HepG2 (cell line): Measurements from ENCODE around the gene KCNJ14. TPM values are rescaled to one million over a fixed set of nuclear protein-coding genes. Genes with fewer than 3 reads are reported as not detected.
A peak's percentile ranks its signal among the peaks of the same experiment; 100 is the strongest.

ENCODE experiments used
- CHD4 ChIP-seq: fragments of 200-600 bp; sonication (generic); IDR thresholded peaks from 2 replicates; pipeline ENCODE4 v1.7.0; 2017; ENCODE audit warnings: mild to moderate bottlenecking, low read length, borderline replicate concordance
- EED ChIP-seq: sonication (generic); formaldehyde crosslinking; IDR thresholded peaks from 2 replicates; pipeline ENCODE4 v1.5.0; 2020; ENCODE audit warnings: mild to moderate bottlenecking, missing genetic modification reagents
- EP300 ChIP-seq, 3 experiments: sonication (generic) in 1 of 3; formaldehyde crosslinking in 1 of 3; IDR thresholded peaks; 2 replicates each; pipeline versions ENCODE4 v1.5.1 to v1.6.1; 2011 to 2020; ENCODE audit warnings: low read depth in 2 of 3, low read length in 2 of 3, borderline replicate concordance in 1 of 3, improper control_type of control experiment in 1 of 3, mild to moderate bottlenecking in 1 of 3, missing genetic modification reagents in 1 of 3, moderate library complexity in 1 of 3
- FOXM1 ChIP-seq: sonication (generic); formaldehyde crosslinking; IDR thresholded peaks from 2 replicates; pipeline ENCODE4 v1.5.0; 2020; ENCODE audit warnings: missing genetic modification reagents
- IRX3 ChIP-seq: sonication (generic); formaldehyde crosslinking; IDR thresholded peaks from 2 replicates; pipeline ENCODE4 v1.8.1; 2023; ENCODE audit warnings: mild to moderate bottlenecking, low read depth, missing genetic modification reagents, borderline replicate concordance
- LCORL ChIP-seq, 2 experiments: fragments of 450-650 bp in 1 of 2; sonication (generic) in 1 of 2; formaldehyde crosslinking in 1 of 2; IDR thresholded peaks; 2 replicates each; pipeline versions ENCODE4 v1.5.0 to v1.6.1; 2017 to 2020; ENCODE audit warnings: antibody characterized with exemption in 1 of 2, missing genetic modification reagents in 1 of 2
- NFATC3 ChIP-seq: sonication (generic); formaldehyde crosslinking; IDR thresholded peaks from 2 replicates; pipeline ENCODE4 v1.5.1; 2020; ENCODE audit warnings: mild to moderate bottlenecking, missing genetic modification reagents
- RXRA ChIP-seq: sonication (generic); formaldehyde crosslinking; IDR thresholded peaks from 2 replicates; pipeline ENCODE4 v1.5.1; 2020; ENCODE audit warnings: missing genetic modification reagents
- SOX5 ChIP-seq: IDR thresholded peaks from 2 replicates; pipeline ENCODE4 v1.6.1; 2016; ENCODE audit warnings: borderline replicate concordance
- ZFP82 ChIP-seq: sonication (generic); formaldehyde crosslinking; IDR thresholded peaks from 2 replicates; pipeline ENCODE4 v1.5.1; 2020; ENCODE audit warnings: mild to moderate bottlenecking, missing genetic modification reagents, borderline replicate concordance
- ZHX2 ChIP-seq, 2 experiments: sonication (generic) in 1 of 2; formaldehyde crosslinking in 1 of 2; IDR thresholded peaks; 2 replicates each; pipeline versions ENCODE4 v1.6.1 to v1.9.0; 2014 to 2022; ENCODE audit warnings: antibody characterized with exemption in 1 of 2, borderline replicate concordance in 1 of 2, inconsistent platforms in 1 of 2, low read depth in 1 of 2, missing genetic modification reagents in 1 of 2
- ZNF367 ChIP-seq: sonication (generic); formaldehyde crosslinking; IDR thresholded peaks from 2 replicates; pipeline ENCODE4 v1.4.0; 2020; ENCODE audit warnings: missing genetic modification reagents, borderline replicate concordance
- ZNF430 ChIP-seq: sonication (generic); formaldehyde crosslinking; IDR thresholded peaks from 2 replicates; pipeline ENCODE4 v1.9.0; 2021; ENCODE audit warnings: mild to moderate bottlenecking, missing genetic modification reagents
- ZNF678 ChIP-seq: sonication (generic); formaldehyde crosslinking; IDR thresholded peaks from 2 replicates; pipeline ENCODE4 v1.4.0; 2020; ENCODE audit warnings: mild to moderate bottlenecking, missing genetic modification reagents
- ZNF720 ChIP-seq: sonication (generic); formaldehyde crosslinking; IDR thresholded peaks from 2 replicates; pipeline ENCODE4 v1.4.0; 2020; ENCODE audit warnings: missing genetic modification reagents
- polyA plus RNA-seq, 8 experiments: library from polyadenylated mRNA; depleted of rRNA in 3 of 8; stranded (reverse) in 7 of 8; unstranded in 1 of 8; fragments of >200 nt; fragmentation: Illumina TruSeq in 4 of 8; extraction: Trizol in 4 of 8; gene quantifications; 2 replicates each; pipeline versions ENCODE4 v1.2.1 to v1.2.3, GENCODE V29; 2011 to 2016; ENCODE audit warnings: low read depth in 4 of 8, missing spikeins in 1 of 8, mixed read lengths in 1 of 8; ENCODE audit not compliant: insufficient read depth in 1 of 8
- total RNA-seq, 5 experiments: library from RNA; depleted of rRNA; stranded (reverse); fragments of >200 nt; fragmentation: Illumina TruSeq; extraction: Trizol; gene quantifications; 2 replicates each; pipeline ENCODE4 v1.2.3, GENCODE V29; 2016; ENCODE audit warnings: low read depth in 1 of 5
- TF ChIP-seq, protein P1 (sequence below): sonication (generic); formaldehyde crosslinking; IDR thresholded peaks from 2 replicates; pipeline ENCODE4 v1.5.1; 2020; ENCODE audit warnings: mild to moderate bottlenecking, missing genetic modification reagents, moderate library complexity
- TF ChIP-seq, protein P2 (sequence below): sonication (generic); formaldehyde crosslinking; IDR thresholded peaks from 2 replicates; pipeline ENCODE4 v1.4.0; 2020; ENCODE audit warnings: missing genetic modification reagents

Gene KCNJ14
- total and polyA plus RNA-seq, 2 of the 13 experiments (the other 11 are each of a cell fraction or from before 2014, with no cell fraction given) = 0.20 to 0.51 TPM

- no peak for TF ChIP-seq EP300 (IDR thresholded peaks at IDR 0.05; ENCODE audit: low read depth in 2 of 2, low read length in 2 of 2)
- no peak for TF ChIP-seq EP300 (CRISPR knock-in tag; IDR thresholded peaks at IDR 0.05; ENCODE audit: borderline replicate concordance)
- no peak for TF ChIP-seq ZNF720
- no peak for TF ChIP-seq ZNF678
- no peak for TF ChIP-seq ZNF367 (CRISPR knock-in tag)
- peak; percentile 54; the same call in 1 of the 2 replicates for TF ChIP-seq ZFP82 (CRISPR knock-in tag)
- no peak for TF ChIP-seq ZHX2 (IDR thresholded peaks at IDR 0.05; ENCODE audit: low read depth)
- TF ChIP-seq ZHX2 (CRISPR knock-in tag; IDR thresholded peaks at IDR 0.05; ENCODE audit: borderline replicate concordance) = no peak
- TF ChIP-seq FOXM1 (CRISPR knock-in tag) = no peak
- no peak for TF ChIP-seq EED
- TF ChIP-seq, protein P1, sequence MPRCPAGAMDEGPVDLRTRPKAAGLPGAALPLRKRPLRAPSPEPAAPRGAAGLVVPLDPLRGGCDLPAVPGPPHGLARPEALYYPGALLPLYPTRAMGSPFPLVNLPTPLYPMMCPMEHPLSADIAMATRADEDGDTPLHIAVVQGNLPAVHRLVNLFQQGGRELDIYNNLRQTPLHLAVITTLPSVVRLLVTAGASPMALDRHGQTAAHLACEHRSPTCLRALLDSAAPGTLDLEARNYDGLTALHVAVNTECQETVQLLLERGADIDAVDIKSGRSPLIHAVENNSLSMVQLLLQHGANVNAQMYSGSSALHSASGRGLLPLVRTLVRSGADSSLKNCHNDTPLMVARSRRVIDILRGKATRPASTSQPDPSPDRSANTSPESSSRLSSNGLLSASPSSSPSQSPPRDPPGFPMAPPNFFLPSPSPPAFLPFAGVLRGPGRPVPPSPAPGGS (CRISPR knock-in tag) = no peak
- TF ChIP-seq, protein P2, sequence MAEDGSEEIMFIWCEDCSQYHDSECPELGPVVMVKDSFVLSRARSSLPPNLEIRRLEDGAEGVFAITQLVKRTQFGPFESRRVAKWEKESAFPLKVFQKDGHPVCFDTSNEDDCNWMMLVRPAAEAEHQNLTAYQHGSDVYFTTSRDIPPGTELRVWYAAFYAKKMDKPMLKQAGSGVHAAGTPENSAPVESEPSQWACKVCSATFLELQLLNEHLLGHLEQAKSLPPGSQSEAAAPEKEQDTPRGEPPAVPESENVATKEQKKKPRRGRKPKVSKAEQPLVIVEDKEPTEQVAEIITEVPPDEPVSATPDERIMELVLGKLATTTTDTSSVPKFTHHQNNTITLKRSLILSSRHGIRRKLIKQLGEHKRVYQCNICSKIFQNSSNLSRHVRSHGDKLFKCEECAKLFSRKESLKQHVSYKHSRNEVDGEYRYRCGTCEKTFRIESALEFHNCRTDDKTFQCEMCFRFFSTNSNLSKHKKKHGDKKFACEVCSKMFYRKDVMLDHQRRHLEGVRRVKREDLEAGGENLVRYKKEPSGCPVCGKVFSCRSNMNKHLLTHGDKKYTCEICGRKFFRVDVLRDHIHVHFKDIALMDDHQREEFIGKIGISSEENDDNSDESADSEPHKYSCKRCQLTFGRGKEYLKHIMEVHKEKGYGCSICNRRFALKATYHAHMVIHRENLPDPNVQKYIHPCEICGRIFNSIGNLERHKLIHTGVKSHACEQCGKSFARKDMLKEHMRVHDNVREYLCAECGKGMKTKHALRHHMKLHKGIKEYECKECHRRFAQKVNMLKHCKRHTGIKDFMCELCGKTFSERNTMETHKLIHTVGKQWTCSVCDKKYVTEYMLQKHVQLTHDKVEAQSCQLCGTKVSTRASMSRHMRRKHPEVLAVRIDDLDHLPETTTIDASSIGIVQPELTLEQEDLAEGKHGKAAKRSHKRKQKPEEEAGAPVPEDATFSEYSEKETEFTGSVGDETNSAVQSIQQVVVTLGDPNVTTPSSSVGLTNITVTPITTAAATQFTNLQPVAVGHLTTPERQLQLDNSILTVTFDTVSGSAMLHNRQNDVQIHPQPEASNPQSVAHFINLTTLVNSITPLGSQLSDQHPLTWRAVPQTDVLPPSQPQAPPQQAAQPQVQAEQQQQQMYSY (CRISPR knock-in tag) = no peak
- peak; percentile 56; the same call in 1 of the 2 replicates for TF ChIP-seq LCORL (IDR thresholded peaks at IDR 0.05)
- no peak; the same call in 1 of the 2 replicates for TF ChIP-seq LCORL (CRISPR knock-in tag; IDR thresholded peaks at IDR 0.05)
- TF ChIP-seq NFATC3 (CRISPR knock-in tag) = no peak
- TF ChIP-seq IRX3 (CRISPR knock-in tag) = no peak
- no peak for TF ChIP-seq SOX5 (CRISPR knock-in tag)
- no peak for TF ChIP-seq CHD4
- TF ChIP-seq ZNF430 (CRISPR knock-in tag) = no peak
- peak; percentile 68 for TF ChIP-seq RXRA (CRISPR knock-in tag)
These were observed 46.3 kb downstream of the KCNJ14 start (continued) for GRCh38 chr19:48501494-48502349.
